ENCODE data around the gene FAM228B.

DNA sequence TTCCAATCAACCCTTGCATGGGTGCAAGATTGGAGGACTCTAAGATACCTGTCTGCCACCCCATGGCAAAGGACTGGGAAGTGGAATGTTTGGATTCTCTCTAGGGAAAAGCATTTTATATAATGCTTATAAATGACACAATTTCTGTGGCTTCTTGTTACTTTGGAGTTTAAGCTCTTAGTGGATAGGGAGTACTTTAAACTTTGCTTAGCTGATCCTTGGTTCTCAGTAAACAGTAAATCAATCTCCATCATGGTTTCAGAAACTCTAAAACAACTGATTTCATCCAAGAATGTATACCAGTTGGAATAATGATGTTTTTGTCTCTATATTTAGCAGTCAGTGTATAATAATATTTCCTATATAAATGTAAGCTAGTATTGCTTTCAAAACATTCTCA is 37.5 kb downstream of the FAM228B start:
- TF ChIP-seq, protein P1, sequence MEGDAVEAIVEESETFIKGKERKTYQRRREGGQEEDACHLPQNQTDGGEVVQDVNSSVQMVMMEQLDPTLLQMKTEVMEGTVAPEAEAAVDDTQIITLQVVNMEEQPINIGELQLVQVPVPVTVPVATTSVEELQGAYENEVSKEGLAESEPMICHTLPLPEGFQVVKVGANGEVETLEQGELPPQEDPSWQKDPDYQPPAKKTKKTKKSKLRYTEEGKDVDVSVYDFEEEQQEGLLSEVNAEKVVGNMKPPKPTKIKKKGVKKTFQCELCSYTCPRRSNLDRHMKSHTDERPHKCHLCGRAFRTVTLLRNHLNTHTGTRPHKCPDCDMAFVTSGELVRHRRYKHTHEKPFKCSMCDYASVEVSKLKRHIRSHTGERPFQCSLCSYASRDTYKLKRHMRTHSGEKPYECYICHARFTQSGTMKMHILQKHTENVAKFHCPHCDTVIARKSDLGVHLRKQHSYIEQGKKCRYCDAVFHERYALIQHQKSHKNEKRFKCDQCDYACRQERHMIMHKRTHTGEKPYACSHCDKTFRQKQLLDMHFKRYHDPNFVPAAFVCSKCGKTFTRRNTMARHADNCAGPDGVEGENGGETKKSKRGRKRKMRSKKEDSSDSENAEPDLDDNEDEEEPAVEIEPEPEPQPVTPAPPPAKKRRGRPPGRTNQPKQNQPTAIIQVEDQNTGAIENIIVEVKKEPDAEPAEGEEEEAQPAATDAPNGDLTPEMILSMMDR (IDR thresholded peaks at IDR 0.05; ENCODE audit: poor library complexity): no peak
- no peak for TF ChIP-seq EZH2phosphoT487 (IDR thresholded peaks at IDR 0.05; ENCODE audit: low read depth, severe bottlenecking, unreplicated experiment)
- TF ChIP-seq EZH2 (IDR thresholded peaks at IDR 0.05; ENCODE audit: borderline replicate concordance): no peak
